Hematopoietic multipotent progenitor cell treated with erythropoietin and hydrocortisone succinate and interleukin-3 and kit ligand, for 6 days (in vitro differentiated cells): ENCODE results near the gene SLC19A1.

Experiments used
- DNase-seq: peaks from one replicate; pipeline ENCODE4 v3.0.0-alpha.2; 2015

Gene SLC19A1

DNA sequence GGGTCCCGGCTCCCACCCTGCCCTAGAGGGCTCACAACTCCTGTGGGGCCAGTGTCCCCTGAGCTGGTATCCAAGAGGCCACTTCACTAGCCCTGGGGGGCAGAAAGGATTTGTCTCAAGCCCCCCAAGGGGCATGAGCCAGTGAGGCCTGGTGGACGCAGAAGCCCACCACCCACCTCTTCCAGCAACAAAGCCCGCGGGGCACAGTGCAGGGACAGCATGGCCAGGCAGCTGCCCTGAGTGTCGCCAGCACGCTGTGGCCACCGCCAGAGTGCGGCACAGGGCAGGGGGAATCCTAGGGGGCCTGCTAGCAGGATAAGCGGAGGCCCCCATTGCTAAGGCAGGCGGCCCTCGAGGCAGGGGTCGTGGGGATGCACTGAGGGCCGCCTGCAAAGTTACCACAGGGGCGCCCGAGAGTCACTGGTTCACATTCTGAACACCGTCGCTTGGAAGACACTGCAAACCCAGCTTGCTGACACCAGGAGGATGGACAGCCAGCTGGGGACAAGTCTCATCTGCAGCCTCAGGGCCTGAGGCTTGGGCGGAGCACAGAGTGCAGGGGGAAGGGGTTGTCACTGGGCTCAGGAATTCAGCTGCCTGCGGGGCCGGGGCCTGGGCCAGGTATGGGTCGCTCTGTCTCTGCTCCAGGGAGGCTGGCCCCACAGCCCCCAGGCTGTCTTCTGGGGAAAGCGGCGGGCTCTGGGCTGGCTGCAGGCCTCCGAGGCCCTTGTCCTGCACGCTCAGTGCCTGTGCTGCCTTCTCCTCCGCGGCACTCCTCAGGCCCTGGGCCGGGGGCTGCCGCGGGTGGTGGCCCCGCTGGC is 26.8 kb downstream of the SLC19A1 start:
- no peak for DNase-seq

- DNase-seq: no peak
These were observed 27.8 kb downstream of the SLC19A1 start for GRCh38 chr21:45514311-45515021.

- no peak for DNase-seq
These were observed 28.4 kb downstream of the SLC19A1 start for GRCh38 chr21:45513741-45514310.

GRCh38 chr21:45513003-45513717 is 29.1 kb downstream of the SLC19A1 start:
- DNase-seq: no peak

- DNase-seq: no peak
These were observed 29.6 kb downstream of the SLC19A1 start for GRCh38 chr21:45512626-45513002.

GRCh38 chr21:45511661-45512431 is 30.4 kb downstream of the SLC19A1 start:
- DNase-seq: no peak

- no peak for DNase-seq
These were observed 31.2 kb downstream of the SLC19A1 start for GRCh38 chr21:45511007-45511406.

DNA sequence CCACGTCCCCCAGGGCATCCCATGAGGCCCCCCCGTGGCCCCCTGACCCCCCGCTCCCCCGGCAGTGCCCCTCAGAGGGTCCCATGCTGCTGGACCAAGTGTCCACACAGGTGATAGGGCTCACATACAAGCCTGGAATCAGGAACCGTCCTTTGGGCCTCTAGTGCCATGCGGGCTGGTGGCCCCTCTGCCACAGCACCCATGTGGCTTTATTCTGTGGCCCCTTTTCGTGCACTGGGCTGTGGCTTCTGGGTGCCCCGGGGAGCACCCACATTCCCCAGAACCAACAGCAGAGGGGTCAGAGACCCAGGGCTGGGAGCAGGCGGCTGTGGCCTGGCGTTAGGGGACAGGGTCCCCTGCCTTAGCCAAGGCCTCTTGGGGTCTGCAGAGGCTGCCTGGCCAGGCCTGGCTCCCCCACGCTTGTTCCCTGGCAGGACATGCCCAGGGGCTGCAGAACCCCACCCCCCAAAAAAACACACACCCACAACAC is 31.7 kb downstream of the SLC19A1 start:
- no peak for DNase-seq

DNA sequence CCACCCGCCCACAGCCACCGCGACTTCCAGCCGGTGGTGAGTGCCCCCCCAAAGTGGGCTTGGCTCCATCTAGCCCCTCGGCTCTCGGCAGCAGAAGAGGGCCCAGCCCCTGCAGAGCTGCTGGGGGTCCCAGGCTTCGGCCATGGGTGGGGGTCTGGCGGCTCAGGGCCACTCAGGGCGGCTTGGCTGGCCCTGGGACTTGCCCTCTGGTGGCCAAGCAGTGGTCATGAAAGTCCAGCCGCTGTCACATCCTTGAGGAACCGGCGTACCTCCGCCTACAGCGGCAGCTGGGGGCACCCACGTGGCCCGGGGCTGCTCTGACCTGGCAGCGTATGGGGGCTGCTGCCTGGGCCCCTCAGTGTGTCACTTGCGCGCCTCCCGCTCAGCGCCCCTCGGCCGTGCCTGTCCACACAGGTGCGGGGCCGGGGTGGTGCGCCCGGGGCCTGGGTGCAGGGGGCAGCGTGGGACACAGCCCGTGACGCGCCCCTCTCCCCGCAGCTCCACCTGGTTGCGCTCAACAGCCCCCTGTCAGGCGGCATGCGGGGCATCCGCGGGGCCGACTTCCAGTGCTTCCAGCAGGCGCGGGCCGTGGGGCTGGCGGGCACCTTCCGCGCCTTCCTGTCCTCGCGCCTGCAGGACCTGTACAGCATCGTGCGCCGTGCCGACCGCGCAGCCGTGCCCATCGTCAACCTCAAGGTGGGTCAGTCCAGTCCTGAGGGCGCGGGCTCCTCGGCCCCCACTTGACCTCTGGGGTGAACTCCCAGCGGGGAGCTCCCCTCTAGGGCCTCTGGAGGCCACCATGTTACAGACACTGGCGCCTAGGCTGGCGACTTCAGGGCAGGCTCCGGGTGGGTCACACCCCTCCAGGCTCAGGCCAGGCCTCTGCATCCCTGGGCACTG is 32.4 kb downstream of the SLC19A1 start:
- no peak for DNase-seq

GRCh38 chr21:45508607-45509565 is 33.4 kb downstream of the SLC19A1 start:
- no peak for DNase-seq

- no peak for DNase-seq
These were observed 34.2 kb downstream of the SLC19A1 start for GRCh38 chr21:45507888-45508508.

DNA sequence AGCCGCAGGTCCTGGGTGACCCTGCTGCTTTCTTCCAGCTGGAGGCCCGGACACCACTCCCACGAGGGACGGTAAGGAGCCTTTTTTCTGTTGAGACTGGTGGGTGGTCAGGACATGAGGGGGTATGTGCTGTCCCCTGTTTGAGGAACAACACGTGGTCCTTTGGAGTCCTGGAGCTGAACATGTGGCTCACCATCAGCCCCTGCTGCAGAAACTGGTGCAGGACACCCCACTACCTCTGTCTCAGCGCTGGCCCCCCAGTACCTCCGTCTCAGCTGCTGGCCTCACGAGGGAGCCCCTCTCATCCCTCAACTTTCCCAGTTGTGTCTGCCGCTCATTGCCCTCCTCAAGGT is 34.7 kb downstream of the SLC19A1 start:
- DNase-seq: no peak

GRCh38 chr21:45506836-45507522 is 35.3 kb downstream of the SLC19A1 start:
- DNase-seq: no peak

GRCh38 chr21:45506241-45506817 is 35.9 kb downstream of the SLC19A1 start:
- no peak for DNase-seq

DNA sequence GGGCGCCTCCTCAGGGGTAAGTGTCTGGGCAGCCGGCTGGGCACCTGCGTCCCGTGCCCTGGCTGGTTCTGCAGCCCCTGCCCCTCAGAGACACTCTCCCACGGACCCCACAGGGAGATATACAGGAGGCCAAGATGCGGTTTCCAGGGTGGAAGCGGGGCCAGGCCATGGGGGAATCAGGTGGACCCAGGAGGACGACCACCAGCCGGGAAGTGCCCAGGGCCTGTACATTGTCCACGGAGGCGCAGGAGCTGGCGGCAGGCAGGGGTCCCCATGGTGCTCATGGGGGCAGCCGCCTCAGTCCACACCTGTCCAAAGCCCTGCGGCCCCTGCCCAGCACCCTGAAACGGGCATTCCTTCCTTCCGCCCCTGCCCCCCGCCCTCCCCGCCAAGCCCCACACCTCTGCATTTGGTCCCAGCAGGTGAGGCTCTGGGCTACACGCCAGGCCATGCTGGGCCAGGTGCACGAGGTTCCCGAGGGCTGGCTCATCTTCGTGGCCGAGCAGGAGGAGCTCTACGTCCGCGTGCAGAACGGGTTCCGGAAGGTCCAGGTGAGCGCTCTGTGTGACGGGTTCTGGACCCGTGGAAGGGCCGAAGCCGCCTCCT is 36.7 kb downstream of the SLC19A1 start:
- DNase-seq: no peak

DNA sequence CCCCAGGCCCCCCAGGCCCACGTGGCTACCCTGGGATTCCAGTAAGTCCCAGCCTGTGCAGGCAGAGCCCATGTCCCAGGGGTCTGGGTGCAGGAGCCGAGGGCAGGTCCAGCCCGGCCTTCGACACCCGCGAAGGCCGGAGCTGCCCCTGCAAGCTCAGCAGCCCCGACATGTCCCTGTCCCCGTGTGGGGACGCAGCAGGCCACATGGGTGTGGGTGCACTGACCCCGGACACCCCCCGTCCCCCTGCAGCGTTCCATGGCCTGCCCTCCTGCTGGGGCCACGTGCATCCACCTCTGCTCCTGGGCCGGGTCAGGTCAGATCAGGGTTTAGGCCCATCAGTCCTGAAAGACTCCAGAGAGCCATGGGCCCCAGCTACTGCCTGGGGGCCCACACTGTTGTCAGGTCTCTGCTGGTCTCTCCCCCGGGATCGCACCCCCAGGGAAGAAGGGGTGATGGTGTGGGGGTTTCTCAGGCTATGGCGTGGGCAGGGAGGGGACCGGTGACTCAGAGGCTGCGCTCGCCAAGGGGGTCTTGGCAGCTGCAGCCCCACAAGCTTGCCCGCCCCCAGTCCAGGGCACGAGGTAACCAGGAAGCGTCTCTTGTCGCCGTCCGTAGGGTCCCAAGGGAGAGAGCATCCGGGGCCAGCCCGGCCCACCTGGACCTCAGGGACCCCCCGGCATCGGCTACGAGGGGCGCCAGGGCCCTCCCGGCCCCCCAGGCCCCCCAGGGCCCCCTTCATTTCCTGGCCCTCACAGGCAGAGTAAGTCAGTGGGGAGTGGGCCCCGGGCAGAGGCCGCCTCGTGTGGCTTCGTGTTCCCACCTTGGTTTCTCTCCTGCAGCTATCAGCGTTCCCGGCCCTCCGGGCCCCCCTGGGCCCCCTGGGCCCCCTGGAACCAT is 37.5 kb downstream of the SLC19A1 start:
- no peak for DNase-seq

DNA sequence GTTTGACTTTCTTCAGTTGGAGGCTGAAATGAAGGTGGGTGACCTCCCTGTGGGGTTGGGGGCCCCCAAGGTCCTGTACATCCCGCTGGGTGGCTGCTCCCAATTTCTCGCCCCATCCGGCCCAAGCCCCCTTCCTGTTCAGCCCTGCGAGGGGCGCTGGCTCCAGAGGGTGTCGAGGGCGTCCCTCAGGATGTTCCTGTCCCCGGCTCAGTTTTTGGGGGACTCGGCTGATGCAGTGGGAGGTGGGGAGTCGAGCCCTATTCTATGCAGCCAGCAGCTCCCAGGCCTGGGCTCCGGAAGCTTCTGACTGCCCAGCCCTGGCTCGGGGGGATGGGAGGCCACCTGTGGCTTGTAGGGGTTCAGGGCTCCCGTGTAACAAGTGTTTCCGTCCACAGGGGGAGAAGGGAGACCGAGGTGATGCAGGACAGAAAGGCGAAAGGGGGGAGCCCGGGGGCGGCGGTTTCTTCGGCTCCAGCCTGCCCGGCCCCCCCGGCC is 38.2 kb downstream of the SLC19A1 start:
- DNase-seq: no peak
